HAP-1 (cell line): Measurements from ENCODE around the gene NCBP3.

Experiments used
- DNase-seq, 2 experiments: peaks; one replicate each; pipeline ENCODE4 v3.0.0-alpha.2; 2016 to 2020; ENCODE audit warnings: low spot score in 2 of 2
- H3K27me3 ChIP-seq: fragments of 250-450 bp; sonication (Bioruptor Pico); 2 replicates; pipeline ENCODE4 v1.5.1; 2020; ENCODE audit warnings: low read depth, mild to moderate bottlenecking, moderate library complexity
- H3K36me3 ChIP-seq: fragments of 250-450 bp; sonication (Bioruptor Pico); replicated peaks from 2 replicates; pipeline ENCODE4 v1.5.1; 2020; ENCODE audit warnings: mild to moderate bottlenecking
- H3K4me1 ChIP-seq: fragments of 250-450 bp; sonication (Bioruptor Pico); 2 replicates; pipeline ENCODE4 v1.5.1; 2020; ENCODE audit warnings: mild to moderate bottlenecking
- H3K4me3 ChIP-seq: fragments of 250-450 bp; sonication (Bioruptor Pico); 2 replicates; pipeline ENCODE4 v1.5.1; 2020; ENCODE audit warnings: mild to moderate bottlenecking, moderate library complexity
- H3K9me3 ChIP-seq: fragments of 250-450 bp; sonication (Bioruptor Pico); 2 replicates; pipeline ENCODE4 v1.5.1; 2020; ENCODE audit warnings: mild to moderate bottlenecking, moderate library complexity
- in situ Hi-C: fragments of 300-500 bp; cut with MboI; formaldehyde crosslinking; loops from 3 replicates; pipeline ENCODE4 v1.14.3; 2020; ENCODE audit warnings: low sequenced_read_pairs, inconsistent platforms, mixed read lengths

Gene NCBP3

GRCh38 chr17:3766779-3767178 lies 79.3 kb downstream of the NCBP3 start:
- H3K27me3 ChIP-seq, result no peaks in the 10 kb centered on the region
- no peaks in the 10 kb centered on the region for H3K4me1 ChIP-seq
- in situ Hi-C loops, result no loop called here
- H3K36me3 ChIP-seq, result no peaks in the 10 kb centered on the region
- H3K9me3 ChIP-seq, result no peaks in the 10 kb centered on the region
- DNase-seq, result no peak
- H3K4me3 ChIP-seq, result no peak overlapping the region

- no peaks in the 10 kb centered on the region for H3K27me3 ChIP-seq
Observed at GRCh38 chr17:3765981-3766380, 80.1 kb downstream of the NCBP3 start.

GRCh38 chr17:3763777-3764170 lies 82.3 kb downstream of the NCBP3 start:
- no peak overlapping the region for H3K4me3 ChIP-seq
- in situ Hi-C loops, result no loop called here
- DNase-seq, result no peak
- no peaks in the 10 kb centered on the region for H3K36me3 ChIP-seq
- no peaks in the 10 kb centered on the region for H3K27me3 ChIP-seq
- H3K4me1 ChIP-seq, result no peaks in the 10 kb centered on the region
- H3K9me3 ChIP-seq, result no peaks in the 10 kb centered on the region

More at GRCh38 chr17:3765981-3766380, 80.1 kb downstream of the NCBP3 start:
- no peaks in the 10 kb centered on the region for H3K9me3 ChIP-seq
- H3K4me3 ChIP-seq, result no peak overlapping the region
- no peaks in the 10 kb centered on the region for H3K4me1 ChIP-seq
- H3K36me3 ChIP-seq, result no peaks in the 10 kb centered on the region
- in situ Hi-C loops, result no loop called here
- no peak for DNase-seq

- no peak for DNase-seq
- Histone ChIP-seq H3K4me1 (no peaks in the 10 kb centered on the region), H3K4me3 (no peak overlapping the region), H3K9me3 (no peaks in the 10 kb centered on the region), H3K27me3 (no peaks in the 10 kb centered on the region), H3K36me3 (no peaks in the 10 kb centered on the region)
- in situ Hi-C loops, result no loop called here
Observed at GRCh38 chr17:3762922-3763776, 82.9 kb downstream of the NCBP3 start.

- H3K36me3 ChIP-seq, result no peaks in the 10 kb centered on the region
- no peaks in the 10 kb centered on the region for H3K27me3 ChIP-seq
- no peaks in the 10 kb centered on the region for H3K4me1 ChIP-seq
- H3K4me3 ChIP-seq, result no peak overlapping the region
- DNase-seq, result no peak
- no peaks in the 10 kb centered on the region for H3K9me3 ChIP-seq
- in situ Hi-C loops, result no loop called here
Observed at GRCh38 chr17:3761918-3762380, 84.1 kb downstream of the NCBP3 start.

- H3K4me1 ChIP-seq, result no peaks in the 10 kb centered on the region
- in situ Hi-C loops, result no loop called here
- DNase-seq, result no peak
- no peaks in the 10 kb centered on the region for H3K36me3 ChIP-seq
- no peak overlapping the region for H3K4me3 ChIP-seq
- H3K27me3 ChIP-seq, result no peaks in the 10 kb centered on the region
- no peaks in the 10 kb centered on the region for H3K9me3 ChIP-seq
Observed at GRCh38 chr17:3761036-3761917, 84.8 kb downstream of the NCBP3 start.

- Histone ChIP-seq H3K27me3 (no peaks in the 10 kb centered on the region), H3K4me1 (no peaks in the 10 kb centered on the region), H3K36me3 (no peaks in the 10 kb centered on the region), H3K9me3 (no peaks in the 10 kb centered on the region), H3K4me3 (no peak overlapping the region)
- in situ Hi-C loops, result no loop called here
- DNase-seq, result no peak
Observed at GRCh38 chr17:3759597-3760216, 86.3 kb downstream of the NCBP3 start.

- H3K4me1 ChIP-seq, result no peaks in the 10 kb centered on the region
- DNase-seq, result no peak
- H3K27me3 ChIP-seq, result no peaks in the 10 kb centered on the region
- H3K4me3 ChIP-seq, result no peak overlapping the region
- no peaks in the 10 kb centered on the region for H3K36me3 ChIP-seq
- in situ Hi-C loops, result no loop called here
- no peaks in the 10 kb centered on the region for H3K9me3 ChIP-seq
Observed at GRCh38 chr17:3755335-3756030, 90.6 kb downstream of the NCBP3 start.

GRCh38 chr17:3754458-3755334 lies 91.3 kb downstream of the NCBP3 start:
- Histone ChIP-seq H3K4me1 (no peaks in the 10 kb centered on the region), H3K27me3 (no peaks in the 10 kb centered on the region), H3K36me3 (no peaks in the 10 kb centered on the region), H3K9me3 (no peaks in the 10 kb centered on the region), H3K4me3 (no peak overlapping the region)
- in situ Hi-C loops, result no loop called here
- DNase-seq, result peak in 1 of 2 experiments; percentile 26

GRCh38 chr17:3754066-3754457 lies 92.0 kb downstream of the NCBP3 start:
- Histone ChIP-seq H3K4me3 (no peak overlapping the region), H3K9me3 (no peaks in the 10 kb centered on the region), H3K27me3 (no peaks in the 10 kb centered on the region), H3K36me3 (no peaks in the 10 kb centered on the region), H3K4me1 (no peaks in the 10 kb centered on the region)
- no peak for DNase-seq
- in situ Hi-C loops, result no loop called here

GRCh38 chr17:3753624-3754023 lies 92.4 kb downstream of the NCBP3 start:
- Histone ChIP-seq H3K36me3 (no peaks in the 10 kb centered on the region), H3K9me3 (no peaks in the 10 kb centered on the region), H3K4me3 (no peak overlapping the region), H3K4me1 (no peaks in the 10 kb centered on the region), H3K27me3 (no peaks in the 10 kb centered on the region)
- in situ Hi-C loops, result no loop called here
- no peak for DNase-seq
